CD4-positive, alpha-beta T cell treated with Interleukin-12 subunit alpha and Interleukin-12 subunit beta, for 1 hour (primary cell): Measurements from ENCODE around the gene TSPAN11.
"Not testable (repeated sequence)": the region's sequence is repeated elsewhere in the genome, so short reads cannot be mapped to it uniquely, and the experiment has no call there.

Experiments used
- DNase-seq: peaks from one replicate; pipeline ENCODE4 v3.0.0-alpha.2; 2020

TSPAN11 gene

GRCh38 chr12:31021809-31022494, 95.4 kb downstream of the TSPAN11 start:
- DNase-seq: no peak

- DNase-seq: no peak
These were observed 96.8 kb downstream of the TSPAN11 start for GRCh38 chr12:31023271-31023724.

GRCh38 chr12:31026202-31026601, 99.7 kb downstream of the TSPAN11 start:
- no peak for DNase-seq

GRCh38 chr12:31027006-31027405, 100.5 kb downstream of the TSPAN11 start:
- DNase-seq: not testable (repeated sequence)

- no peak for DNase-seq
These were observed 102.9 kb downstream of the TSPAN11 start for GRCh38 chr12:31029468-31029867.

GRCh38 chr12:31029916-31030562, 103.5 kb downstream of the TSPAN11 start:
- no peak for DNase-seq

GRCh38 chr12:31031951-31032335, 105.4 kb downstream of the TSPAN11 start:
- DNase-seq: no peak

- DNase-seq: no peak
These were observed 106.6 kb downstream of the TSPAN11 start for GRCh38 chr12:31033146-31033545.

GRCh38 chr12:31033681-31034080, 107.1 kb downstream of the TSPAN11 start:
- DNase-seq: no peak

GRCh38 chr12:31034372-31034771, 107.8 kb downstream of the TSPAN11 start:
- DNase-seq: no peak

GRCh38 chr12:31035226-31035625, 108.7 kb downstream of the TSPAN11 start:
- DNase-seq: no peak

GRCh38 chr12:31035967-31036665, 109.6 kb downstream of the TSPAN11 start:
- no peak for DNase-seq

GRCh38 chr12:31037028-31037427, 110.5 kb downstream of the TSPAN11 start:
- no peak for DNase-seq

- no peak for DNase-seq
These were observed 111.4 kb downstream of the TSPAN11 start for GRCh38 chr12:31037931-31038330.

GRCh38 chr12:31041033-31041564, 114.6 kb downstream of the TSPAN11 start:
- no peak for DNase-seq
